Adrenal gland (tissue), 12 donors: Measurements from ENCODE around the gene ZBTB3. TPM values are rescaled to one million over a fixed set of nuclear protein-coding genes. Genes with fewer than 3 reads are reported as not detected.
"Not testable (repeated sequence)": the region's sequence is repeated elsewhere in the genome, so short reads cannot be mapped to it uniquely, and the experiment has no call there.

Experiments
- DNase-seq, 7 donors: peaks; one replicate each; pipeline ENCODE4 v3.0.0-alpha.2; 2019 to 2020
- H3K27ac ChIP-seq, 5 donors: fragments of 200-600 bp; sonication (generic) in 4 of 5; 1 replicate in 3 of 5; 2 replicates in 2 of 5; pipeline versions ENCODE4 v1.5.1 to v1.8.0; 2016 to 2020; ENCODE audit warnings: mild to moderate bottlenecking in 1 of 5
- H3K27me3 ChIP-seq: fragments of 200-600 bp; 2 replicates; pipeline ENCODE4 v1.8.0; 2021
- H3K36me3 ChIP-seq, 2 donors: fragments of 200-600 bp; replicated peaks in 1 of 2; 1 replicate in 1 of 2; 2 replicates in 1 of 2; pipeline versions ENCODE4 v1.5.1 to v1.8.0; 2018 to 2022
- H3K4me1 ChIP-seq, 2 donors: fragments of 200-600 bp; replicated peaks in 1 of 2; 1 replicate in 1 of 2; 2 replicates in 1 of 2; pipeline versions ENCODE4 v1.5.1 to v1.8.0; 2018 to 2021
- H3K4me3 ChIP-seq, 4 donors: fragments of 200-600 bp; sonication (generic) in 3 of 4; one replicate each; pipeline ENCODE4 v1.5.1; 2016 to 2018
- H3K9me3 ChIP-seq, 3 donors: fragments of 200-600 bp; sonication (generic) in 1 of 3; replicated peaks in 1 of 3; 1 replicate in 2 of 3; 2 replicates in 1 of 3; pipeline versions ENCODE4 v1.5.1 to v1.8.0; 2016 to 2021
- POLR2A ChIP-seq, 2 donors: fragments of 450-650 bp; IDR thresholded peaks; one replicate each; pipeline ENCODE4 v1.6.1; 2017; ENCODE audit warnings: antibody characterized with exemption in 2 of 2, mild to moderate bottlenecking in 2 of 2, moderate library complexity in 1 of 2
- WGBS, 4 donors: extraction: QIAGEN DNeasy Blood & Tissue Kit in 2 of 4; methylation state at CpG; one replicate each; pipeline versions ENCODE4 v1.1.5 to v1.1.7; 2013 to 2017; 5-methylcytosine and 5-hydroxymethylcytosine counted together
- intact Hi-C, 2 donors: fragments of 100-400 bp; cut with DNase I; formaldehyde crosslinking; loops; one replicate each; pipeline versions ENCODE4 v1.14.1 to v1.15.0; 2022 to 2023
- polyA plus RNA-seq, 3 donors: library from polyadenylated mRNA; stranded (reverse); fragments of 200-250 nt in 2 of 3; fragments of 350-450 nt in 1 of 3; fragmentation: Illumina TruSeq in 1 of 3; extraction: RNeasy Lipid Tissue Mini Kit (QIAGEN cat#74804) in 1 of 3; gene quantifications; one replicate each; pipeline ENCODE4 v1.2.3, GENCODE V29; 2013 to 2014
- total RNA-seq, 9 donors: library from RNA; depleted of rRNA in 4 of 9; stranded (reverse); fragments of >200 nt in 4 of 9; fragments of 120-200 nt in 1 of 9; fragmentation: NEBNext Ultra II Directional in 1 of 9; extraction: Animal tissue kit (Norgen Biotek cat#: 25700) in 1 of 9; gene quantifications; one replicate each; pipeline versions ENCODE4 v1.1.0 to v1.2.4, GENCODE V29; 2013 to 2023
- TF ChIP-seq, protein P1 (sequence below), 6 experiments: fragments of 450-650 bp in 4 of 6; fragments of 200-600 bp in 2 of 6; sonication (generic) in 1 of 6; IDR thresholded peaks; 1 replicate in 5 of 6; 2 replicates in 1 of 6; pipeline versions ENCODE4 v1.5.1 to v1.8.0; 2016 to 2021; ENCODE audit warnings: antibody characterized with exemption in 6 of 6, mild to moderate bottlenecking in 2 of 6, moderate library complexity in 1 of 6
- donor health status: healthy with polysubstance abuse.
- donor health status: Bipolar disorder and iron deficiency.
- donor health status: DM: yes; HTN: yes; CAD: no.
- donor health status: DM: no; HTN: no; CAD: no.
- donor health status: DM: no; HTN: no; CAD: no.
- donor health status: DM: yes; HTN: yes; CAD: no.

The ZBTB3 gene
- total and polyA plus RNA-seq, 12 donors = 3.0 to 19.5 (median 10.3) TPM

DNA sequence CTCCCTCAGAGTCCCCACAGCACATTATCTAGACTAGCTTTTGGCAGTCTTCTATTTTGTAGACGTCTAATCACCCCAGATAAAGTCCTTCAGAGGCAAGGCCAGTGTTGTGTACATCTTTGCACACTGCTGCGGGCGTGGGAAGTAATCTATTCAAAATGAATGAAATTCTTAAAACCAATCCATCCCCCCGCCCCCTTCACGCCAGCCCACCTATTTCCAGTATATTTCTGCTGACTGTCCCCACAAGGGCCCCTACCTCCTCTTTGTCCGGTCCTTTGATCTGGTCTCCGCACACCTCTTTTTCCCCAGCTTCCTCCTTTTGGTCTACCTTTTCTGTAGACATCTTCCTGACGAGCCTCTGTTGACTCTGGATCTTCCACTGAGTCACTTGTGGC lies 47.1 kb downstream of the ZBTB3 start:
- peak in 2 of 7 donors; percentile 16 to 65 for DNase-seq
- intact Hi-C loops = no loop called here

DNA sequence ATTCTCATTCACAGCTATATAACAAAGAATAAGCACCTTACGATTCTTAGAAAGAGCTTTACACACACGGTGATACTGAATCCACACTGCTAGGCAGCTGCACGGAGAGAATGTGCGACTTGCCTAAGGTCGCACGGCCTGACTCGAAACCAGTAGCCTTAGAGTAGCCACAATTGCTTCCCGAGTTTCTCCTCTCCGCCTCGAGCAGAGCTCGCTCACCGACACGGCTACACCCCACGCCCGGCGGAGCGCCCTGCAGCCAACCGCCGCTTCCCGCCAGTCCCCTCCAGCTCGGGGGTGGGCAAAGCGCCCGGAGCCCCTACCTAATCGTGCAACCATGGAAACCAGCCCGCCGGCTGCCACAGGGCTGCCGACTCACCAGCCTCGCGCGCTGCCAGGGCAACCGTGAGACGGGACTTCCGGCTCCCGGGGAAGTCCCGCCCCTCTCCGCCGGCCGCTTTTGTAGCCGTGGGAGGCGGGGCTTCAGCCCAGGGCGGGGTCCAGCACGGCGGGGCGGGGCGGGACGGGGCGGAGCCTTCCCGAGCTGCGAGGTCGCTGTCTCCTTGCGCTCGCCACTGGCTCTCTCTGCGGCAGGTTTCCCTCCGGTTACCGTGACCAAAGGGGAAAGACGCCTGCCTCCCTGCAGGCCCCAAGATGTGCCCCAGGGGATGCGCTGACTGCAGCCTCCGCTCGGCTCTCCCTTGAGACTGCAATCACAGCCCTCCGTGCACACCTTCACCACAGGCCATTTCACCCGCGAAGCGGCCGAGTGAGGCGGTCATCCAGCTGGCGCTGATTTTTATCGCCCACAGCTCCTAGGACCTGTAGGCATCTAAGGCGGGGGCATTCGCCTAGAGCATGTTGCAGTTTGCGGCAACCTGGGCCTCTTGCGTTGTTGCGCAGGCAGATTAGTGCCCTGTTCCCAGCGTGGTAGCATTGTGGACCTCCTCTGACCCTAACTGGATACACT lies 47.8 kb downstream of the ZBTB3 start:
- TF ChIP-seq POLR2A (IDR thresholded peaks at IDR 0.05) = peak; percentile 66 to 75
- TF ChIP-seq, protein P1, sequence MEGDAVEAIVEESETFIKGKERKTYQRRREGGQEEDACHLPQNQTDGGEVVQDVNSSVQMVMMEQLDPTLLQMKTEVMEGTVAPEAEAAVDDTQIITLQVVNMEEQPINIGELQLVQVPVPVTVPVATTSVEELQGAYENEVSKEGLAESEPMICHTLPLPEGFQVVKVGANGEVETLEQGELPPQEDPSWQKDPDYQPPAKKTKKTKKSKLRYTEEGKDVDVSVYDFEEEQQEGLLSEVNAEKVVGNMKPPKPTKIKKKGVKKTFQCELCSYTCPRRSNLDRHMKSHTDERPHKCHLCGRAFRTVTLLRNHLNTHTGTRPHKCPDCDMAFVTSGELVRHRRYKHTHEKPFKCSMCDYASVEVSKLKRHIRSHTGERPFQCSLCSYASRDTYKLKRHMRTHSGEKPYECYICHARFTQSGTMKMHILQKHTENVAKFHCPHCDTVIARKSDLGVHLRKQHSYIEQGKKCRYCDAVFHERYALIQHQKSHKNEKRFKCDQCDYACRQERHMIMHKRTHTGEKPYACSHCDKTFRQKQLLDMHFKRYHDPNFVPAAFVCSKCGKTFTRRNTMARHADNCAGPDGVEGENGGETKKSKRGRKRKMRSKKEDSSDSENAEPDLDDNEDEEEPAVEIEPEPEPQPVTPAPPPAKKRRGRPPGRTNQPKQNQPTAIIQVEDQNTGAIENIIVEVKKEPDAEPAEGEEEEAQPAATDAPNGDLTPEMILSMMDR (IDR thresholded peaks at IDR 0.05) = no peak
- Histone ChIP-seq H3K4me3 (peak overlapping the region; percentile 25 to 69 (median 42)), H3K9me3 (no peaks in the 10 kb centered on the region), H3K36me3 (peaks cover 0 to 20% of the 10 kb centered on the region in 2 donors), H3K27ac (peak overlapping the region; percentile 74 to 92 (median 82)), H3K4me1 (peaks cover 22 to 32% of the 10 kb centered on the region in 2 donors), H3K27me3 (no peaks in the 10 kb centered on the region)
- intact Hi-C loops = no loop called here
- peak; percentile 95 to 98 (median 96) for DNase-seq
- 1 to 15% (median 3%) methylated on average over 19 to 73 of the region's 73 CpGs for WGBS, 4 donors

More for the DNA sequence above, 47.1 kb downstream of the ZBTB3 start:
- TF ChIP-seq, protein P1 (IDR thresholded peaks at IDR 0.05) = no peak
- no peak for TF ChIP-seq POLR2A (IDR thresholded peaks at IDR 0.05)
- Histone ChIP-seq H3K4me1 (peaks cover 22 to 32% of the 10 kb centered on the region in 2 donors), H3K27ac (peak overlapping the region; percentile 61 to 92 (median 82)), H3K9me3 (no peaks in the 10 kb centered on the region), H3K27me3 (no peaks in the 10 kb centered on the region), H3K4me3 (peak overlapping the region in 2 of 4 donors; percentile 39 to 69), H3K36me3 (peaks cover 0 to 20% of the 10 kb centered on the region in 2 donors)
- 51 to 57% (median 54%) methylated on average over 8 of the region's 8 CpGs for WGBS, 4 donors

DNA sequence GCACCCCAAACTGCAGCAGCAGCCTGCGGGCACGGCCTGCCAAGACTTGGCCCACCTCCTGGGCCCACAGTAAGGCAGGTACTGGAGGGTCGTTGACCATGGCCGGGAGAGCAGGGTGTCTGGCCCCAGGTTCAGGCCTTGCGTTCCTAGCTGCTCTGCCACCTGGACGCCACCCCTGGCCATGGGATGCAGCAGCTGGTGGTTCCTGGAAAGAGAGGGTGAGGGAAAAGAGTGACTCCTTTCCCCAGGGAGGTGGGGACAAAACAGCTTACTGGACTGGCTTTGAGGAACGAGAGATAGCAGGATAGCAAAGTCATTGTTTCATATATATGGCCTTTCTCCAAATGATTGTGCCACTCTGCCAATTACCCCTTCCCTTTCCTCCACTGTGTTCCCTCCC lies 48.5 kb downstream of the ZBTB3 start:
- Histone ChIP-seq H3K36me3 (peaks cover 0 to 20% of the 10 kb centered on the region in 2 donors), H3K27ac (peak overlapping the region in 4 of 5 donors; percentile 74 to 92 (median 79)), H3K27me3 (no peaks in the 10 kb centered on the region), H3K4me1 (peaks cover 22 to 32% of the 10 kb centered on the region in 2 donors), H3K4me3 (peak overlapping the region in 2 of 4 donors; percentile 39 to 69), H3K9me3 (no peaks in the 10 kb centered on the region)
- no peak for TF ChIP-seq POLR2A (IDR thresholded peaks at IDR 0.05)
- TF ChIP-seq, protein P1 (IDR thresholded peaks at IDR 0.05) = peak in 1 of 6 experiments; percentile 3
- DNase-seq = peak in 5 of 7 donors; percentile 35 to 61 (median 42)
- intact Hi-C loops = no loop called here
- WGBS, 4 donors = 45 to 52% (median 48%) methylated on average over 7 of the region's 7 CpGs

DNA sequence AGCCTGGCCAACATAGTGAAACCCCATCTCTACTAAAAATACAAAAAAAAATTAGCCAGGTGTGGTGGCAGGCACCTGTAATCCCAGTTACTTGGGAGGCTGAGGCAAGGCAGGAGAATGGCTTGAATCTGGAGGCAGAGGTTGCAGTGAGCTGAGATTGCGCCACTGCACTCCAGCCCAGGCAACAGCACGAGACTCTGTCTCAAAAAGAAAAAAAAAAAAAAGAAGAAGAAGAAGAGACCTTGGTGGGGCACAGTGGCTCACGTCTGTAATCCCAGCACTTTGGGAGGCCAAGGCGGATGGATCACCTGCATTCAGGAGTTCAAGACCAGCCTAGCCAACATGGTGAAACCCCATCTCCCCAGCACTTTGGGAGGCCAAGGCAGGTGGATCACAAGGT lies 50.0 kb downstream of the ZBTB3 start:
- peaks cover 19 to 29% of the 10 kb centered on the region in 2 donors for H3K4me1 ChIP-seq
- H3K36me3 ChIP-seq = peaks cover 0 to 19% of the 10 kb centered on the region in 2 donors
- H3K9me3 ChIP-seq, H3K27me3 ChIP-seq, H3K27ac ChIP-seq, intact Hi-C loops, DNase-seq, H3K4me3 ChIP-seq: not testable (repeated sequence)
- 69 to 87% (median 75%) methylated on average over 4 of the region's 4 CpGs for WGBS, 4 donors
